GM23338 (cell line): Measurements from ENCODE around the gene MTMR3. TPM values are rescaled to one million over a fixed set of nuclear protein-coding genes. Genes with fewer than 3 reads are reported as not detected.

Source experiments
- ATAC-seq: fragments of 200-7000 bp; cut with Tn5 transposase; 3 replicates; pipeline ENCODE4 v1.9.1; 2020
- DNase-seq: peaks from one replicate; pipeline ENCODE4 v3.0.0-alpha.2; 2015; ENCODE audit warnings: low spot score
- H2AFZ ChIP-seq: fragments of 200-600 bp; sonication (generic); 2 replicates; pipeline ENCODE4 v1.8.0; 2016; ENCODE audit warnings: antibody characterized with exemption, mild to moderate bottlenecking, moderate library complexity
- H3F3A ChIP-seq: fragments of 200-600 bp; sonication (generic); replicated peaks from 2 replicates; pipeline ENCODE4 v1.8.0; 2017; ENCODE audit warnings: antibody characterized with exemption, mixed run types, low read depth
- H3K27ac ChIP-seq: fragments of 200-600 bp; sonication (generic); 2 replicates; pipeline ENCODE4 v1.6.1; 2016; ENCODE audit warnings: low read depth
- H3K27me3 ChIP-seq: fragments of 200-600 bp; sonication (generic); 2 replicates; pipeline ENCODE4 v1.8.0; 2016; ENCODE audit warnings: mild to moderate bottlenecking, mixed run types, moderate library complexity; ENCODE audit not compliant: insufficient read depth
- H3K36me3 ChIP-seq: fragments of 200-600 bp; sonication (generic); 2 replicates; pipeline ENCODE4 v1.8.0; 2016; ENCODE audit warnings: mild to moderate bottlenecking; ENCODE audit not compliant: insufficient read depth
- H3K4me1 ChIP-seq: fragments of 200-600 bp; sonication (generic); 2 replicates; pipeline ENCODE4 v1.8.0; 2016; ENCODE audit warnings: mild to moderate bottlenecking, moderate library complexity; ENCODE audit not compliant: insufficient read depth
- H3K4me2 ChIP-seq: fragments of 200-600 bp; sonication (generic); 2 replicates; pipeline ENCODE4 v1.7.1; 2017; ENCODE audit warnings: mixed run types
- H3K4me3 ChIP-seq: fragments of 200-600 bp; sonication (generic); 2 replicates; pipeline ENCODE4 v1.6.1; 2016; ENCODE audit warnings: mixed run types
- H3K79me2 ChIP-seq: fragments of 200-600 bp; sonication (generic); replicated peaks from 2 replicates; pipeline ENCODE4 v1.8.0; 2017; ENCODE audit warnings: mild to moderate bottlenecking; ENCODE audit not compliant: insufficient read depth
- H3K9me2 ChIP-seq: fragments of 200-600 bp; sonication (generic); 2 replicates; pipeline ENCODE4 v1.8.0; 2017; ENCODE audit not compliant: insufficient read depth
- H4K20me1 ChIP-seq: fragments of 200-600 bp; sonication (generic); replicated peaks from 2 replicates; pipeline ENCODE4 v1.8.0; 2017; ENCODE audit warnings: mild to moderate bottlenecking; ENCODE audit not compliant: insufficient read depth
- H3K27ac Mint-ChIP-seq: 2 replicates; pipeline ENCODE4 v1.8.0; 2020; ENCODE audit warnings: inconsistent platforms, mild to moderate bottlenecking, moderate library complexity, mixed read lengths
- H3K27me3 Mint-ChIP-seq: 3 replicates; pipeline ENCODE4 v1.8.0; 2022; ENCODE audit warnings: low read depth, mild to moderate bottlenecking, moderate library complexity, mixed read lengths, inconsistent platforms; ENCODE audit not compliant: insufficient read depth, poor library complexity
- H3K36me3 Mint-ChIP-seq: 3 replicates; pipeline ENCODE4 v1.8.0; 2021; ENCODE audit warnings: low read depth, mild to moderate bottlenecking, inconsistent platforms, moderate library complexity, mixed read lengths
- H3K4me1 Mint-ChIP-seq: 3 replicates; pipeline ENCODE4 v1.8.0; 2020; ENCODE audit warnings: mild to moderate bottlenecking, inconsistent platforms, mixed read lengths
- H3K4me3 Mint-ChIP-seq: 3 replicates; pipeline ENCODE4 v1.8.0; 2021; ENCODE audit warnings: moderate library complexity, mild to moderate bottlenecking, inconsistent platforms, mixed read lengths
- H3K9me3 Mint-ChIP-seq: 3 replicates; pipeline ENCODE4 v1.8.0; 2020; ENCODE audit warnings: moderate library complexity, mild to moderate bottlenecking, inconsistent platforms, mixed read lengths
- CREB1 ChIP-seq: fragments of 250-450 bp; sonication (Bioruptor Pico); IDR thresholded peaks from 2 replicates; pipeline ENCODE4 v1.5.0; 2020; ENCODE audit warnings: low read depth, mild to moderate bottlenecking, moderate library complexity
- CTCF ChIP-seq, 2 experiments: fragments of 200-600 bp in 1 of 2; sonication (generic) in 1 of 2; conservative IDR thresholded peaks; 2 replicates each; pipeline versions ENCODE4 v1.5.1 to v1.6.1; 2016 to 2017; ENCODE audit warnings: antibody characterized with exemption in 2 of 2, low read depth in 2 of 2, mild to moderate bottlenecking in 2 of 2, moderate library complexity in 1 of 2
- ETS1 ChIP-seq: IDR thresholded peaks from 2 replicates; pipeline ENCODE4 v1.6.1; 2016; ENCODE audit warnings: antibody characterized with exemption
- EZH2 ChIP-seq: fragments of 200-600 bp; sonication (generic); IDR thresholded peaks from one replicate; pipeline ENCODE4 v1.8.0; 2017; ENCODE audit warnings: antibody characterized with exemption, mild to moderate bottlenecking, low read depth; ENCODE audit not compliant: unreplicated experiment
- EZH2phosphoT487 ChIP-seq: fragments of 200-600 bp; sonication (generic); IDR thresholded peaks from one replicate; pipeline ENCODE4 v1.8.1; 2018; ENCODE audit warnings: antibody characterized with exemption; ENCODE audit not compliant: unreplicated experiment
- JUNB ChIP-seq: IDR thresholded peaks from one replicate; pipeline ENCODE4 v1.6.1; 2016; ENCODE audit warnings: antibody characterized with exemption; ENCODE audit not compliant: unreplicated experiment
- NANOG ChIP-seq: IDR thresholded peaks from 2 replicates; pipeline ENCODE4 v1.6.1; 2016; ENCODE audit warnings: antibody characterized with exemption, borderline replicate concordance
- POLR2AphosphoS5 ChIP-seq: IDR thresholded peaks from 2 replicates; pipeline ENCODE4 v1.6.1; 2016; ENCODE audit warnings: antibody characterized with exemption, low read depth
- STAT1 ChIP-seq: IDR thresholded peaks from one replicate; pipeline ENCODE4 v1.6.1; 2016; ENCODE audit warnings: antibody characterized with exemption; ENCODE audit not compliant: unreplicated experiment
- ZNF114 ChIP-seq: fragments of 250-450 bp; sonication (Bioruptor Pico); IDR thresholded peaks from 2 replicates; pipeline ENCODE4 v1.5.0; 2020; ENCODE audit warnings: mild to moderate bottlenecking, moderate library complexity
- ZNF331 ChIP-seq: fragments of 250-450 bp; sonication (Bioruptor Pico); IDR thresholded peaks from 2 replicates; pipeline ENCODE4 v1.5.0; 2020; ENCODE audit warnings: low read depth, mild to moderate bottlenecking, moderate library complexity
- ZNF462 ChIP-seq: fragments of 250-450 bp; sonication (Bioruptor Pico); IDR thresholded peaks from 2 replicates; pipeline ENCODE4 v1.5.0; 2020; ENCODE audit warnings: mild to moderate bottlenecking, moderate library complexity
- polyA plus RNA-seq: library from polyadenylated mRNA; unstranded; fragments of >200 nt; fragmentation: Nextera tagmentation; extraction: Ambion mirVana; gene quantifications from 2 replicates; pipeline ENCODE4 v1.2.1, GENCODE V29; 2016
- total RNA-seq: library from RNA; depleted of rRNA; stranded (reverse); fragments of >200 nt; shearing (Covaris generic); gene quantifications from 2 replicates; pipeline ENCODE4 v1.2.3, GENCODE V29; 2014
- TF ChIP-seq, protein P1 (sequence below): IDR thresholded peaks from one replicate; pipeline ENCODE4 v1.6.1; 2018; ENCODE audit warnings: antibody characterized with exemption; ENCODE audit not compliant: unreplicated experiment

Gene MTMR3
- total and polyA plus RNA-seq, 2 experiments from 2014 or later: 5.2 to 27.4 TPM

- no peak for TF ChIP-seq ETS1
- TF ChIP-seq EZH2phosphoT487: no peak
- no peak for TF ChIP-seq CREB1 (CRISPR knock-in tag)
- TF ChIP-seq EZH2: no peak
- TF ChIP-seq ZNF462 (CRISPR knock-in tag): no peak
- no peak for TF ChIP-seq POLR2AphosphoS5
- TF ChIP-seq ZNF114 (CRISPR knock-in tag): no peak
- TF ChIP-seq NANOG: no peak
- no peak for TF ChIP-seq STAT1
- TF ChIP-seq CTCF (conservative IDR thresholded peaks at IDR 0.05; ENCODE audit: low read depth in 2 of 2): no peak
- TF ChIP-seq, protein P1, sequence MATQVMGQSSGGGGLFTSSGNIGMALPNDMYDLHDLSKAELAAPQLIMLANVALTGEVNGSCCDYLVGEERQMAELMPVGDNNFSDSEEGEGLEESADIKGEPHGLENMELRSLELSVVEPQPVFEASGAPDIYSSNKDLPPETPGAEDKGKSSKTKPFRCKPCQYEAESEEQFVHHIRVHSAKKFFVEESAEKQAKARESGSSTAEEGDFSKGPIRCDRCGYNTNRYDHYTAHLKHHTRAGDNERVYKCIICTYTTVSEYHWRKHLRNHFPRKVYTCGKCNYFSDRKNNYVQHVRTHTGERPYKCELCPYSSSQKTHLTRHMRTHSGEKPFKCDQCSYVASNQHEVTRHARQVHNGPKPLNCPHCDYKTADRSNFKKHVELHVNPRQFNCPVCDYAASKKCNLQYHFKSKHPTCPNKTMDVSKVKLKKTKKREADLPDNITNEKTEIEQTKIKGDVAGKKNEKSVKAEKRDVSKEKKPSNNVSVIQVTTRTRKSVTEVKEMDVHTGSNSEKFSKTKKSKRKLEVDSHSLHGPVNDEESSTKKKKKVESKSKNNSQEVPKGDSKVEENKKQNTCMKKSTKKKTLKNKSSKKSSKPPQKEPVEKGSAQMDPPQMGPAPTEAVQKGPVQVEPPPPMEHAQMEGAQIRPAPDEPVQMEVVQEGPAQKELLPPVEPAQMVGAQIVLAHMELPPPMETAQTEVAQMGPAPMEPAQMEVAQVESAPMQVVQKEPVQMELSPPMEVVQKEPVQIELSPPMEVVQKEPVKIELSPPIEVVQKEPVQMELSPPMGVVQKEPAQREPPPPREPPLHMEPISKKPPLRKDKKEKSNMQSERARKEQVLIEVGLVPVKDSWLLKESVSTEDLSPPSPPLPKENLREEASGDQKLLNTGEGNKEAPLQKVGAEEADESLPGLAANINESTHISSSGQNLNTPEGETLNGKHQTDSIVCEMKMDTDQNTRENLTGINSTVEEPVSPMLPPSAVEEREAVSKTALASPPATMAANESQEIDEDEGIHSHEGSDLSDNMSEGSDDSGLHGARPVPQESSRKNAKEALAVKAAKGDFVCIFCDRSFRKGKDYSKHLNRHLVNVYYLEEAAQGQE: no peak
- TF ChIP-seq ZNF331: no peak
- no peak for TF ChIP-seq JUNB
- no peak overlapping the region for H3K27ac Mint-ChIP-seq
- no peaks in the 10 kb centered on the region for H4K20me1 ChIP-seq
Observed at GRCh38 chr22:29967461-29967860, 84.5 kb downstream of the MTMR3 start.

More at GRCh38 chr22:29967461-29967860, 84.5 kb downstream of the MTMR3 start:
- peaks cover 2% of the 10 kb centered on the region for H3K27me3 Mint-ChIP-seq
- ATAC-seq (no peak), DNase-seq (no peak)
- Histone ChIP-seq H3K4me2 (no peak overlapping the region), H3K4me3 (no peak overlapping the region), H3K27ac (no peak overlapping the region), H3K4me1 (0 out of 2 replicates have a peak, but pooled peaks cover 4% of the 10 kb centered on the region), H2AFZ (no peak overlapping the region), H3K36me3 (no peaks in the 10 kb centered on the region), H3K27me3 (no peaks in the 10 kb centered on the region), H3F3A (no peaks in the 10 kb centered on the region), H3K9me2 (no peaks in the 10 kb centered on the region), H3K79me2 (no peaks in the 10 kb centered on the region)
- H3K36me3 Mint-ChIP-seq: no peaks in the 10 kb centered on the region
- H3K4me3 Mint-ChIP-seq: no peak overlapping the region
- no peaks in the 10 kb centered on the region for H3K4me1 Mint-ChIP-seq
- no peaks in the 10 kb centered on the region for H3K9me3 Mint-ChIP-seq
